PFSK-1 (cell line): ENCODE measurements around the gene ZNF280B.

Experiments
- FOXP2 ChIP-seq: optimal IDR thresholded peaks from 2 replicates; pipeline ENCODE3; 2011; ENCODE audit warnings: borderline replicate concordance, control low read depth, inconsistent platforms; ENCODE audit not compliant: insufficient read depth; ENCODE audit errors: extremely low read length, extremely low read depth
- POLR2AphosphoS5 ChIP-seq: IDR thresholded peaks from 2 replicates; pipeline ENCODE4 v1.6.1; 2012; ENCODE audit warnings: low read depth, mild to moderate bottlenecking, control low read depth, low read length, moderate library complexity
- REST ChIP-seq, 2 experiments: IDR thresholded peaks; 2 replicates each; pipeline versions ENCODE4 v1.6.1 to v1.8.0; 2011 to 2012; ENCODE audit warnings: low read depth in 2 of 2, low read length in 2 of 2, control low read depth in 1 of 2, inconsistent platforms in 1 of 2, mild to moderate bottlenecking in 1 of 2, moderate library complexity in 1 of 2; ENCODE audit not compliant: insufficient read depth in 1 of 2
- SIN3A ChIP-seq: IDR thresholded peaks from 2 replicates; pipeline ENCODE4 v1.6.1; 2012; ENCODE audit warnings: mild to moderate bottlenecking, low read length, moderate library complexity, borderline replicate concordance; ENCODE audit not compliant: insufficient read depth
- TAF1 ChIP-seq: IDR thresholded peaks from 2 replicates; pipeline ENCODE4 v1.6.1; 2012; ENCODE audit warnings: low read length, control low read depth, borderline replicate concordance; ENCODE audit not compliant: insufficient read depth

- no peak for TF ChIP-seq REST (IDR thresholded peaks at IDR 0.05; ENCODE audit: insufficient read depth in 1 of 2, low read depth in 2 of 2, low read length in 2 of 2)
- TF ChIP-seq POLR2AphosphoS5 = no peak
- TF ChIP-seq FOXP2 = no peak
- TF ChIP-seq SIN3A = no peak
- TF ChIP-seq TAF1 = no peak
Measured at GRCh38 chr22:22454997-22455396, 53.5 kb downstream of the ZNF280B start.
